GM21723 (cell line): Measurements from ENCODE around the gene CRABP1.

Experiments
- ATAC-seq: cut with Tn5 transposase; IDR thresholded peaks from one replicate; pipeline ENCODE4 v1.9.1; 2021; ENCODE audit warnings: mild to moderate bottlenecking, moderate library complexity; ENCODE audit not compliant: unreplicated experiment

CRABP1 gene

GRCh38 chr15:78397382-78397781, 57.2 kb downstream of the CRABP1 start:
- ATAC-seq: no peak
